ENCODE data around the gene KRTAP1-4. TPM values are rescaled to one million over a fixed set of nuclear protein-coding genes. Genes with fewer than 3 reads are reported as not detected.

Gene KRTAP1-4
- total and polyA plus RNA-seq, 2 of the 4 experiments (the other 2 are of a cell fraction): not detected

DNA sequence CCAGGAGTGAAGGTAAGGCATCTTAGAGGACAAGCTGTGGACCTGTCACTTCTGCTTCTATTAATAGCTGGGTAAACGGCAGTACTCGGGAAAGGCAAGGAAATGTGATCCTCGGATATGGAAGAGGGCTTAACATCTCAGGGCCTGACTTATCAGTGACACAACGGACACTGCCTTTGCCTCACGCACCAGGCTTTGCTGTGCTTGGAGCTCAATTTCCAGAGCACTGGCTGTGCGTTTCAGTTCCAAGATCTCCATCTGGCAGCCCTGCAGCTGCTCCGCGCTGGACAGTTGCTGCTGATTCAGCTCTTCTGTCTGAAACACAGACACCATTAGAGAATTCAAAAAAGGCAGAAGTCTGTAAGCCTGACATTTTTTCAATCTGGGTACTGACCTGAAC is 49.4 kb downstream of the KRTAP1-4 start:
- Histone ChIP-seq H4K8ac (ENCODE audit: low read depth in 2 of 2, low read length in 2 of 2) (no peak overlapping the region), H4K5ac (ENCODE audit: low read depth, low read length) (no peak overlapping the region), H3K56ac (ENCODE audit: extremely low read depth, insufficient read depth, low read length) (no peak overlapping the region), H3K9me3 (ENCODE audit: control insufficient read depth, insufficient read depth, low read length) (no peaks in the 10 kb centered on the region), H3K9me1 (ENCODE audit: insufficient read depth, low read length) (no peaks in the 10 kb centered on the region), H2BK15ac (ENCODE audit: low read depth, low read length) (no peak overlapping the region; the same call in 2 of the 3 replicates), H3K27ac (ENCODE audit: insufficient read depth, low read length) (no peak overlapping the region), H3K27me3 (ENCODE audit: control insufficient read depth, insufficient read depth, low read length) (no peaks in the 10 kb centered on the region), H3K23ac (ENCODE audit: low read depth, low read length) (peak overlapping the region; percentile 10; the same call in 1 of the 2 replicates), H3K4me3 (ENCODE audit: insufficient read depth, low read depth, low read length) (no peak overlapping the region), H3K14ac (replicated peaks; ENCODE audit: low read depth, low read length) (peak overlapping the region; percentile 28; the same call in 1 of the 2 replicates), H2AFZ (replicated peaks; ENCODE audit: low read length, poor library complexity) (peak overlapping the region; percentile 75), H3K18ac (ENCODE audit: low read depth, low read length) (no peak overlapping the region), H3K9ac (ENCODE audit: low read depth, low read length) (no peak overlapping the region), H3K4me2 (ENCODE audit: low read depth, low read length) (peak overlapping the region; percentile 59), H2AK9ac (replicated peaks; ENCODE audit: low read depth, low read length, poor library complexity) (no peak overlapping the region), H3K36me3 (ENCODE audit: control insufficient read depth, insufficient read depth, low read length) (no peaks in the 10 kb centered on the region), H3K79me1 (ENCODE audit: low read depth in 1 of 2, low read length in 2 of 2) (no peaks in the 10 kb centered on the region), H2BK120ac (ENCODE audit: low read depth, low read length) (peak overlapping the region; percentile 50; the same call in 1 of the 2 replicates), H3K4me1 (ENCODE audit: control insufficient read depth, insufficient read depth, low read length) (peaks cover 5% of the 10 kb centered on the region), H3K4ac (ENCODE audit: low read depth, low read length) (peak overlapping the region; percentile 3; the same call in 1 of the 2 replicates), H2AK5ac (ENCODE audit: low read depth, low read length) (no peak overlapping the region; the same call in 1 of the 2 replicates), H4K91ac (ENCODE audit: insufficient read depth, low read depth, low read length) (peak overlapping the region; percentile 29), H2BK20ac (ENCODE audit: low read depth, low read length) (0 out of 2 replicates have a peak overlapping the region, but pooled peaks have one; percentile 2), H4K20me1 (ENCODE audit: insufficient read depth, low read length) (no peaks in the 10 kb centered on the region), H2BK5ac (ENCODE audit: low read depth, low read length, poor library complexity, severe bottlenecking) (no peak overlapping the region)
- DNase-seq (peak; percentile 63), ATAC-seq (ENCODE audit: low read depth) (peak; percentile 66)
- 18% methylated on average over 2 of the region's 8 CpGs; no CpG with 5 or more reads in 1 of the 2 experiments for WGBS, 2 experiments (ENCODE audit: extremely low coverage in 2 of 2, insufficient read length in 1 of 2)
- POLR2A ChIA-PET (ENCODE audit: unreplicated experiment): interaction anchor here (0.6 kb wide), 1 partner anchor 35 kb away, joined by 4 read pairs; no protein-coding TSS in a partner anchor
- no TSS peak for BruUV-seq (replicated peaks)
- intact Hi-C loops (cut with micrococcal nuclease) (no loop called here), in situ Hi-C loops (cut with MboI; ENCODE audit: low sequenced_read_pairs) (no loop called here), dilution Hi-C loops (cut with HindIII; ENCODE audit: low sequenced_read_pairs, unreplicated experiment) (no loop called here)
- CTCF ChIA-PET: interaction anchor here (0.9 kb wide), 1 partner anchor 44 kb away, joined by 3 read pairs; no protein-coding TSS in a partner anchor
- TF ChIP-seq FOS (IDR thresholded peaks at IDR 0.05; ENCODE audit: low read depth, low read length) (no peak), RFX5 (IDR thresholded peaks at IDR 0.05; ENCODE audit: low read depth, low read length) (no peak), CHD1 (IDR thresholded peaks at IDR 0.05; ENCODE audit: low read depth, low read length) (no peak), SMC3 (IDR thresholded peaks at IDR 0.05; ENCODE audit: low read depth, low read length) (no peak), MAFK (IDR thresholded peaks at IDR 0.05; ENCODE audit: low read depth, low read length) (peak; percentile 77)
- TF ChIP-seq, protein P1, sequence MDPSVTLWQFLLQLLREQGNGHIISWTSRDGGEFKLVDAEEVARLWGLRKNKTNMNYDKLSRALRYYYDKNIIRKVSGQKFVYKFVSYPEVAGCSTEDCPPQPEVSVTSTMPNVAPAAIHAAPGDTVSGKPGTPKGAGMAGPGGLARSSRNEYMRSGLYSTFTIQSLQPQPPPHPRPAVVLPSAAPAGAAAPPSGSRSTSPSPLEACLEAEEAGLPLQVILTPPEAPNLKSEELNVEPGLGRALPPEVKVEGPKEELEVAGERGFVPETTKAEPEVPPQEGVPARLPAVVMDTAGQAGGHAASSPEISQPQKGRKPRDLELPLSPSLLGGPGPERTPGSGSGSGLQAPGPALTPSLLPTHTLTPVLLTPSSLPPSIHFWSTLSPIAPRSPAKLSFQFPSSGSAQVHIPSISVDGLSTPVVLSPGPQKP (IDR thresholded peaks at IDR 0.05; ENCODE audit: borderline replicate concordance, low read depth, low read length): no peak

All from IMR-90 (cell line).